Ureter (tissue), 1 donor: ENCODE measurements around the gene ZDHHC18. TPM values are rescaled to one million over a fixed set of nuclear protein-coding genes. Genes with fewer than 3 reads are reported as not detected.
"Not testable (repeated sequence)": the region's sequence is repeated elsewhere in the genome, so short reads cannot be mapped to it uniquely, and the experiment has no call there.

Source experiments
- DNase-seq: peaks from one replicate; pipeline ENCODE4 v3.0.0-alpha.2; 2020; ENCODE audit warnings: low spot score
- total RNA-seq: library from RNA; stranded (reverse); gene quantifications from one replicate; pipeline ENCODE4 v1.2.4, GENCODE V29; 2023
- donor health status: DM: yes; HTN: yes; CAD: no.

Gene ZDHHC18
- total RNA-seq, 1 donor from 2014 or later, result 21.0 TPM

DNA sequence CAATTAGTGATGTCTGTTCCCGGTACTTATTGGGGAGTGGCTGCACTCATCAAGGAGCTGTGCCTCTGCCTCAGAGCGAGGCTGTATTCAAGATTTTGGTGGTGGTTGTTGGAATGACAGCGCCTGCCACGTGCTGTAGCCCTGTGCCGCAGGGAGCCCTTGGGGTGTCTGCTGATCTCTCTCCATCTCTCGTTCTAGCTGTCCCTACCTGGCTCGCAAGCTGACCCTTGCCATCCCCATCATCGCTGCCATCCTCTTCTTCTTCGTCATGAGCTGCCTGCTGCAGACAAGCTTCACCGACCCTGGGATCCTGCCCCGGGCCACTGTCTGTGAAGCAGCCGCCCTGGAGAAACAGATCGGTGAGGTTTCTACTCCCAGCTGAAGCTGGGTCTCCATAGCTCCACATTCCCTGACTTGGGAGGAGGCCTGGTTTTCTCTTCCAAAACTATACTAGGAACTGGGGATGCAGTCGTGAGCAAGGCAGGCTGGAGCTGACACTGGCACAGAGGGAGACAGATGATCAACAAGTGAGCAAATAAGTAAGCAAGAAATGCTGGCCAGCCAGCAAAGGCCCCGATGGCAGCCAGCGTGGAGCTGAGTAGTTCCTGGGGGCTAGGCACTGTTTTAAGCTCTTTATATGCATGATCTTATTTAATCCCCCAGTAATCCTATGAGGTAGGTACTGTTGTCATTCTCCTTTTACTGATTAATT lies 5.9 kb downstream of the ZDHHC18 start:
- no peak for DNase-seq

DNA sequence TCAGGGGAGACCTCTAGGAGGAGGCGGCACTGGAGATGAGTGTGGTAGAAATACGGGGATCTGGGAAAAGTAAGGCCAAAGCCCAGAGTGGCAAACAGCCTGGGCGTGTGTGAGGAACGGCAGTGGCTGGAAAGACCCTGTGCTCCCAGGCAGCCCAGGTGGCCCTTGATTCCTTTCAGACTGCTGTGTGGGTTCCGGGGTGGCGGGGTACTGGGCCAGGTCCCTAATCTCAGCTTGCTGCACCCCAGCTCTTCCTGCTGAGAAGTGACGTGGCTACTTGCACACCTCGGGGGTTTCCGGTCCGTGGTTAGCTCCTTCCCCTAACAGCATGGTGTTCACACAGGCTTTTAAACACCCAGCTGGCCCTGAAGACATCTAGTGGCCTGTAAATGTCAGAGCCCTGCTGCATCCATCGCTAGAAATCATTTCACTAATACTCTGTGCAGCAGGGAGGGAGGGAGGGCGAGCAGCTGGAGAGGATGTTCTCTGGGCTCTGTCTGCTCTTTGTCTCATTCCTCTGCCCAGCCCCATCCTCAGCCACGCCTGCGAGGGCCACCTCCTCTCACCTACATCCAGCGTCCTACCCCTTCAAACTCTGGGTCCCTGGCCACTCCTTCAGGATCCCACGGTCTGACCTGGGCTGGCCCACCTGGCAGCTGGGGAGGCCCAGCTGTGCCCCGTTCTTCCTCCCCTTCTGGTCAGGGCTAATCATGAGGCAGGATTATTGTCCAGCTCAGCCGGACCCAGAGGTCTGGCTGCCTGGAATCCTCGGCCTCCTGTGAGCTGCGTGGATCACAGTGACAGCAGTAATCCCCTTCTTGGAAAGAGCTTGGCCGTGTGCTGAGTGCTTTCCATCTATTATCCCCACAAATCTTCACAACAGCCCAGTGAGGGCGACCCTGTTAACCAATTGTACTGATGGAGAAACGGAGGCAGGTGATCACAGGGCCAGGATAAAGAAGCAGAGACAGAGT lies 7.2 kb downstream of the ZDHHC18 start:
- DNase-seq, result peak; percentile 56

DNA sequence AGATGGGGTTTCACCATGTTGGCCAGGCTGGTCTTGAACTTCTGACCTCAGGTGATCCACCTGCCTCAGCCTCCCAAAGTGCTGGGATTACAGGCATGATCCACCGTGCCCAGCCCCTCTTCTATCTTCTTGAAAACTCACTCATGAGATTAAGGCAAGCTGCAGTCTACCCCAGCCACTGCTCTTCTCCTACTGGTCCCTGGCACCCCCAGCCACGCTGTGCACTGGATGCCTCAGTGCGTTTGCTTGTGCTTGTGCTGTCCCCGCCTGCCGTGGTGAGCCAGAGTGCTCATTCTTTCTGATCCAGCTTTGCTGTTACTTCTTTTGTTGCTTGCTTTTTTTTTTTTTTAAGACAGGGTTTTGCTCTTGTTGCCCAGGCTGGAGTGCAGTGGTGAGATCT lies 11.2 kb downstream of the ZDHHC18 start:
- DNase-seq, result not testable (repeated sequence)

DNA sequence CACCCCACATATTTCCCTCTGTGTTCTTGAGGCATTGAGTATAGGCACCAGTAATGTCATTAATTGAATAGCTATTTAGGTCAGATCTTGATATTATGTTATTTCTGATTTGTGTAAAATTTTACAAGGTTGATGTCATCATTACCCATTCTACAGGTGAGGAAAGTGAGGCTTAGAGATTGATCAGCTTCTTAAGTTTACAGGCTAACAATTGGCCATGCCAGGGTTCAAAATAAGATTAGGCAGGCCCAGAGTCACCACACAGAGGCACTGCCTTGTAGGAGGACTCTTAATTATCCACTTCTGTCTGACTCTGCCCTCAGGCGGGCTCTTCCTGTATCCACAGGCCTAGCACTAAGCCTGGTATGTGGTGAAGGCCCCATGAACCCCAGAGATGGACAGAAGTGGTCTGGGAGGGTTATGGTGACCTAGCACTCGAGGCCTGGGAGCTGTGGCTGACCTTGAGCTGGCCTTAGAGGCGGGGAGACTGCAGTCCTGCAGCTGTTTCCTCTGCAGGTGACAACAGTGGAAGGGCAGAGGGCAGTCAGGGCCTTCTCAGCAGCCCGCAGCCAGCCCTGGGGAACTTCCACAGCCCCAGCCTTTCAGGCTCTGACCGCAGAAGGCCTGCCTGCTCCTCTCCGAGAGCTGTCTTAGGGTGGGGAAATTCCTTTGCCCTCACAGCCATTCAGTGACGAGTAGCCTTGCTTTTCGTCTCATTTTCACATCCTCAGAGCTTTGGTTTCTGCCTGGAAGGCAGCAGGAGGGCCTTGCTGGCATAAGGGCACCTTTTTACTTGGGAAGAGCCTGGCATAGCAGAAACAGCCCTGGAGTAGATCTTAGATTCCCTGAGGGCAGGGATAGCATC lies 12.2 kb downstream of the ZDHHC18 start:
- DNase-seq, result no peak

GRCh38 chr1:26839339-26839722 lies 12.8 kb downstream of the ZDHHC18 start:
- DNase-seq, result no peak

- no peak for DNase-seq
Measured at GRCh38 chr1:26839779-26840178, 13.3 kb downstream of the ZDHHC18 start.

GRCh38 chr1:26844424-26845196 lies 18.1 kb downstream of the ZDHHC18 start:
- no peak for DNase-seq

DNA sequence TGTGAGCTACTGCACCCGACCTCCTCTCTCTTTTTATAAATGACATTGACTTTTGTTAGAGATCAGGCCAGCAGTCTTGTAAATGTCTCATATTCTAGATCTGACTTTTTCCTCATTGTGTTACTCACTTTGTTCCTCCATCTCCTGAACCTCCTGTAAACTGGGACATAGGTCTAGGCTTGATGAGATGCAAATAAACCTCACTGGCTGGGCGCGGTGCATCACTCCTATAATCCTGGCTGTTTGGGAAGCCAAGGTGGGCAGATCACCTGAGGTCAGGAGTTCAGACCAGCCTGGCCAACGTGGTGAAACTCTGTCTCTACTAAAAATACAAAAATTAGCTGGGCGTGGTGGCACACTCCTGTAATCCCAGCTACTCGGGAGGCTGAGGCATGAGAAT lies 21.3 kb downstream of the ZDHHC18 start:
- DNase-seq, result not testable (repeated sequence)

GRCh38 chr1:26848499-26848898 lies 22.0 kb downstream of the ZDHHC18 start:
- no peak for DNase-seq

DNA sequence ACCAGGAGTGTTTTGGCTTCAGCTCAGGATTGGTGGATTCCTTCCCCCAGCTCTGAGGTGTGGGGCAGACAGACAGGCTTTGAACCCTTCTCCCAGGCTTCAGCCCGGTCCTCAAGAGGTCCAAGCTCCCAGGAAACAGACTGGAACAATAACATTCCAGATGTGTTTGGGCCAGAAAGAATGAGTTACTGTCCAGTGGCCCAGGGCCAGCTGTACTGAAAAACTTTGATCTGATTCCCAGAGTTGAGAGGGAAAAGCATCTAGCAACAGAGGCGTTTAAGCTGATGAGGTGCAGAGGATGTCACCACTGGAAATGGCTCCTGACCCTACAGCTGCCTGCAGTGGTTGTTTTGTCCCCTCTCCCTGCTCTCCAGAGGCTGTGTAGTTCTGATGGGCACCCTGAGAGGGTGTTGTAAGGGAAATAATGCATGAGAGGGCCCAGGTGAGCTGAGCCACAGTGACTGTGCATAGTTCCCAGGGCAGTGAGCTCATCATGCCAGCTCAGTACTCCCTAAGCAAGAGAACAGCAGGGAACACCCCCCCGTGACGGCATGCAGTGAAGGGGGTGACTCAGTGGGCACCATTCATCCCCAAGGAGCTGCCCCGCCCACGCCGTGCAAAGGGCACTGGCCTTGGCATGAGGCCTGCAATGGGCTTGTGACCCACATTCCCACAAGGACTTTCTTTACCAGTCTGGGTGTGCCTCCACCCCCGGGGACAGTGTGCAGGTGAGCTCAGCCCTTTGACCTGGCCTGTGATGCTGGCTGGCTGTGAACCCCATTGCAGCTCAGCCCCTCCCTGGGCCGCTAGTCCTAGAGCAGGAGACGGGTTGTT lies 22.7 kb downstream of the ZDHHC18 start:
- no peak for DNase-seq

GRCh38 chr1:26851106-26851684 lies 24.7 kb downstream of the ZDHHC18 start:
- no peak for DNase-seq

DNA sequence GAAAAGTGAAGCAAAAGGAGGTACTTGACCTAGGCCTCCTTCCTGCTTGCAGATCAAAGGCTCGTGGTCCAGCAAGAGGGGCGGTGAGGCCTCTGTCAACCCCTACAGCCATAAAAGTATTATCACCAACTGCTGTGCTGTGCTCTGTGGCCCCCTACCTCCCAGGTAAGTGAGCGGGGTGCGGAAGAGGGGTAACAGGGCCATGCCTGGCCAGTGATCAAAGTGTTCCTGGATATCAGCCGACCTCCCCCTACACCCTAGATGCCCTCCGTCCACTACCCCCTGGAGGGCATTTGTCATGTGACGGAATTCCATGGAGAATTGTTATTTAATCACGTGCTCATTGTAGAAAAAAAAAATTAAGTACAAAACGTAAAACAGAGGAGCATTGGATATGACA lies 26.2 kb downstream of the ZDHHC18 start:
- no peak for DNase-seq

GRCh38 chr1:26853156-26853555 lies 26.7 kb downstream of the ZDHHC18 start:
- DNase-seq, result peak; percentile 89

DNA sequence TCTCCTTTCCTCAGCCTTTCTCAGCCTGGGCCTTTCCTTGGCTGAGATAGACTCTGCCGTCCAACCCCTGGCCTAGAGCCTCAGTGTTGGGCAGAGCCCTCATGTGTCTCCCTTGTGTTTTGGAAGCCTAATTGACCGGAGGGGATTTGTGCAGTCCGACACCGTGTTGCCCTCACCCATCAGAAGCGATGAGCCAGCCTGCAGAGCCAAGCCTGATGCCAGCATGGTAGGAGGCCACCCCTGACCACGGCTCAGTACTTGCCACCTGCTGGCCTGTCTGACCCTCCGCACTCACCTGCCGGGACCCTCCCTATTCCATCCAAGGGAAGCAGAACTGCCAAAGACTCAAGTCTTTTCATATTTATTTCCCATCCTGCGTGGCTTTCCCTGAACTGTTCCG lies 27.1 kb downstream of the ZDHHC18 start:
- no peak for DNase-seq

- DNase-seq, result no peak
Measured at GRCh38 chr1:26854906-26855305, 28.4 kb downstream of the ZDHHC18 start.

GRCh38 chr1:26855636-26856035 lies 29.1 kb downstream of the ZDHHC18 start:
- no peak for DNase-seq

- DNase-seq, result no peak
Measured at GRCh38 chr1:26856181-26856580, 29.7 kb downstream of the ZDHHC18 start.

DNA sequence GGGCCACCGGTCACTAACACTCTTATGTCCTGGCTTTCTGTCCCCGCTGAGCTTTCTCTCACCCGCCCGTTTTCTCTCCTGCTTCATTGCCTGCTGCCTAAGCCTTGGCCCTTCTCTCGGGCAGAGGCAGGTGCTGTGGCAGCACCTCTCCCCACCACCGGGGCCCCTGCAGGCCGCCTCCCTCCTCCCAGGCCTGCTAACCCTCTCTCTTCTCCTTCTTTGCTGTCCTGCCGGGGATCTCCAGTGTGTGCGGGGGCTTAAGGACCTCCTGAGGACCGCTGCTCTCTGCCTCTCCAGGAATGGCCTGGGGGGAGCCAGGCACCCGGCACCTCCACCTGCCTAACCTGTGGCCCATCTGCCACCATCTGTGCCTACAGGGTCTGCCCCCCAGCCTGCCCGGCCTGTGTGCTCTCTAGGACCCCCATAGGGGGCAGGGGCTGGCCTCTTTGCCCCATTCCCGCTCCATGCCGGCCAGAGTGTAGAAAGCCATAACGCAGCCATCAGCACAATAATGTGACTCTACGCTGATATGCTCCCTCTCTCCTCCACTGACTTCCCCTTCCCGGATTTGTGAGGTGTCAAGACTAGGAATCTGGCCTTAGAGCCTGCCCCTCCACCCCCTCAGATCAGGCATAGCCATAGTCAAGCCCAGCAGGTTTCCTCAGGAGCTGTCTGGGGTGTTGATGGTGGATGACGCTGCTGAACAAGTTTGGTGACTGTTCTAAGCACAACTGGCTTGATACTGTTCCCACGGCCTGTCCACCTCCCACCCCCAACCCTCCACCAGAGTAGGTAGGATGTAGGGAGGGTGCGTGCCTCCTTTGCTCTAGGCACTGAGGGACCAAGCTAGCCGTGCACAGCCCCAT lies 30.3 kb downstream of the ZDHHC18 start:
- no peak for DNase-seq
